HepG2 (cell line): Measurements from ENCODE around the gene CA5B. TPM values are rescaled to one million over a fixed set of nuclear protein-coding genes. Genes with fewer than 3 reads are reported as not detected.

Source experiments
- FOXP1 ChIP-seq, 2 experiments: fragments of 450-650 bp in 1 of 2; IDR thresholded peaks; 2 replicates each; pipeline ENCODE4 v1.6.1; 2017 to 2018; ENCODE audit warnings: antibody characterized with exemption in 1 of 2
- KMT2A ChIP-seq: sonication (generic); formaldehyde crosslinking; IDR thresholded peaks from 2 replicates; pipeline ENCODE4 v1.4.0; 2020; ENCODE audit warnings: missing genetic modification reagents
- MTF2 ChIP-seq: sonication (generic); formaldehyde crosslinking; IDR thresholded peaks from 2 replicates; pipeline ENCODE4 v1.5.0; 2020; ENCODE audit warnings: missing genetic modification reagents, borderline replicate concordance
- ZMYM4 ChIP-seq: sonication (generic); formaldehyde crosslinking; IDR thresholded peaks from 2 replicates; pipeline ENCODE4 v1.8.1; 2023; ENCODE audit warnings: mild to moderate bottlenecking, missing genetic modification reagents
- ZNF484 ChIP-seq: sonication (generic); formaldehyde crosslinking; IDR thresholded peaks from 2 replicates; pipeline ENCODE4 v1.5.1; 2020; ENCODE audit warnings: mild to moderate bottlenecking, low read depth, missing genetic modification reagents, borderline replicate concordance
- polyA plus RNA-seq, 8 experiments: library from polyadenylated mRNA; depleted of rRNA in 3 of 8; stranded (reverse) in 7 of 8; unstranded in 1 of 8; fragments of >200 nt; fragmentation: Illumina TruSeq in 4 of 8; extraction: Trizol in 4 of 8; gene quantifications; 2 replicates each; pipeline versions ENCODE4 v1.2.1 to v1.2.3, GENCODE V29; 2011 to 2016; ENCODE audit warnings: low read depth in 4 of 8, missing spikeins in 1 of 8, mixed read lengths in 1 of 8; ENCODE audit not compliant: insufficient read depth in 1 of 8
- total RNA-seq, 5 experiments: library from RNA; depleted of rRNA; stranded (reverse); fragments of >200 nt; fragmentation: Illumina TruSeq; extraction: Trizol; gene quantifications; 2 replicates each; pipeline ENCODE4 v1.2.3, GENCODE V29; 2016; ENCODE audit warnings: low read depth in 1 of 5
- TF ChIP-seq, protein P1 (sequence below): sonication (generic); formaldehyde crosslinking; IDR thresholded peaks from 2 replicates; pipeline ENCODE4 v1.4.0; 2020; ENCODE audit warnings: mild to moderate bottlenecking, missing genetic modification reagents
- TF ChIP-seq, protein P2 (sequence below): sonication (generic); formaldehyde crosslinking; IDR thresholded peaks from 2 replicates; pipeline ENCODE4 v1.8.1; 2023; ENCODE audit warnings: mild to moderate bottlenecking, missing genetic modification reagents
- TF ChIP-seq, protein P3 (sequence below): sonication (generic); formaldehyde crosslinking; IDR thresholded peaks from 2 replicates; pipeline ENCODE4 v1.4.0; 2020; ENCODE audit warnings: missing genetic modification reagents
- TF ChIP-seq, protein P4 (sequence below): sonication (generic); formaldehyde crosslinking; IDR thresholded peaks from 2 replicates; pipeline ENCODE4 v1.4.0; 2020; ENCODE audit warnings: missing genetic modification reagents

Gene CA5B
- total and polyA plus RNA-seq, 2 of the 13 experiments (the other 11 are each of a cell fraction or from before 2014, with no cell fraction given), result 1.7 to 2.2 TPM

DNA sequence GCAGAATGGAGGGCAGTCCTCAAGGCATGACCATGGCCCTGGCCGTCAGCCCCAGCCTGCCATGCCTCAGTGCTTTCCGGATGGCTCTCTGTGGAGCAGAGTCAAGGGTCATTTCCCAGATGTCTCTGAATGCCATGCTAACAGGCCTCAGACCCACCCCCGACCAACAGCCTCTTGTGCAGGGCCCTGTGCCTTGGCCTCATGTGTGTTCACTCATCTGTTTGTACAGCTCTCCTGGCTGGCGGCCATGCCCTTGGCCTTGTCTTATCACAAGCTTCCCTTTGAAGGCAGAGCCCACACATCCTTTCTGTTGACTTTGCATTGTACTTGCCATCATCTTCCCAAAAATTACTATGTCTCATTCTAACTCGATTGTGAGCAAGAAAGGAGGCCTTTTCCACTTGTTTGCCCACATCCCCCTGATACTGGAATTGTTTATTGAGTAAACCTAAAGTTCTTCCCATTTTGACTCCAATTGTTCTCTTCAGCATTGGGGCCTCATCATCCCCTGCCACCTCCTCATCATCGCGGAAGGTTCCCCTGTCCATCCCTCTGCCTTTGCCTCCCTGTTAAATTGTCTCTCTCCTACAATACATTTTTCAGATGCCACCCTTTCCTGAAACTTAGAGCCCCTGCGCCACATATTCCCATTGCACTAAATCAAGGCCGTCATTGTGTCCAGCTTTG, 6.3 kb downstream of the CA5B start (continued):
- TF ChIP-seq, protein P1, sequence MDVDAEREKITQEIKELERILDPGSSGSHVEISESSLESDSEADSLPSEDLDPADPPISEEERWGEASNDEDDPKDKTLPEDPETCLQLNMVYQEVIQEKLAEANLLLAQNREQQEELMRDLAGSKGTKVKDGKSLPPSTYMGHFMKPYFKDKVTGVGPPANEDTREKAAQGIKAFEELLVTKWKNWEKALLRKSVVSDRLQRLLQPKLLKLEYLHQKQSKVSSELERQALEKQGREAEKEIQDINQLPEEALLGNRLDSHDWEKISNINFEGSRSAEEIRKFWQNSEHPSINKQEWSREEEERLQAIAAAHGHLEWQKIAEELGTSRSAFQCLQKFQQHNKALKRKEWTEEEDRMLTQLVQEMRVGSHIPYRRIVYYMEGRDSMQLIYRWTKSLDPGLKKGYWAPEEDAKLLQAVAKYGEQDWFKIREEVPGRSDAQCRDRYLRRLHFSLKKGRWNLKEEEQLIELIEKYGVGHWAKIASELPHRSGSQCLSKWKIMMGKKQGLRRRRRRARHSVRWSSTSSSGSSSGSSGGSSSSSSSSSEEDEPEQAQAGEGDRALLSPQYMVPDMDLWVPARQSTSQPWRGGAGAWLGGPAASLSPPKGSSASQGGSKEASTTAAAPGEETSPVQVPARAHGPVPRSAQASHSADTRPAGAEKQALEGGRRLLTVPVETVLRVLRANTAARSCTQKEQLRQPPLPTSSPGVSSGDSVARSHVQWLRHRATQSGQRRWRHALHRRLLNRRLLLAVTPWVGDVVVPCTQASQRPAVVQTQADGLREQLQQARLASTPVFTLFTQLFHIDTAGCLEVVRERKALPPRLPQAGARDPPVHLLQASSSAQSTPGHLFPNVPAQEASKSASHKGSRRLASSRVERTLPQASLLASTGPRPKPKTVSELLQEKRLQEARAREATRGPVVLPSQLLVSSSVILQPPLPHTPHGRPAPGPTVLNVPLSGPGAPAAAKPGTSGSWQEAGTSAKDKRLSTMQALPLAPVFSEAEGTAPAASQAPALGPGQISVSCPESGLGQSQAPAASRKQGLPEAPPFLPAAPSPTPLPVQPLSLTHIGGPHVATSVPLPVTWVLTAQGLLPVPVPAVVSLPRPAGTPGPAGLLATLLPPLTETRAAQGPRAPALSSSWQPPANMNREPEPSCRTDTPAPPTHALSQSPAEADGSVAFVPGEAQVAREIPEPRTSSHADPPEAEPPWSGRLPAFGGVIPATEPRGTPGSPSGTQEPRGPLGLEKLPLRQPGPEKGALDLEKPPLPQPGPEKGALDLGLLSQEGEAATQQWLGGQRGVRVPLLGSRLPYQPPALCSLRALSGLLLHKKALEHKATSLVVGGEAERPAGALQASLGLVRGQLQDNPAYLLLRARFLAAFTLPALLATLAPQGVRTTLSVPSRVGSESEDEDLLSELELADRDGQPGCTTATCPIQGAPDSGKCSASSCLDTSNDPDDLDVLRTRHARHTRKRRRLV (CRISPR knock-in tag), result no peak
- TF ChIP-seq MTF2 (CRISPR knock-in tag), result no peak
- TF ChIP-seq, protein P2, sequence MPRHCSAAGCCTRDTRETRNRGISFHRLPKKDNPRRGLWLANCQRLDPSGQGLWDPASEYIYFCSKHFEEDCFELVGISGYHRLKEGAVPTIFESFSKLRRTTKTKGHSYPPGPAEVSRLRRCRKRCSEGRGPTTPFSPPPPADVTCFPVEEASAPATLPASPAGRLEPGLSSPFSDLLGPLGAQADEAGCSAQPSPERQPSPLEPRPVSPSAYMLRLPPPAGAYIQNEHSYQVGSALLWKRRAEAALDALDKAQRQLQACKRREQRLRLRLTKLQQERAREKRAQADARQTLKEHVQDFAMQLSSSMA (CRISPR knock-in tag), result no peak
- TF ChIP-seq KMT2A (CRISPR knock-in tag), result no peak
- TF ChIP-seq, protein P3, sequence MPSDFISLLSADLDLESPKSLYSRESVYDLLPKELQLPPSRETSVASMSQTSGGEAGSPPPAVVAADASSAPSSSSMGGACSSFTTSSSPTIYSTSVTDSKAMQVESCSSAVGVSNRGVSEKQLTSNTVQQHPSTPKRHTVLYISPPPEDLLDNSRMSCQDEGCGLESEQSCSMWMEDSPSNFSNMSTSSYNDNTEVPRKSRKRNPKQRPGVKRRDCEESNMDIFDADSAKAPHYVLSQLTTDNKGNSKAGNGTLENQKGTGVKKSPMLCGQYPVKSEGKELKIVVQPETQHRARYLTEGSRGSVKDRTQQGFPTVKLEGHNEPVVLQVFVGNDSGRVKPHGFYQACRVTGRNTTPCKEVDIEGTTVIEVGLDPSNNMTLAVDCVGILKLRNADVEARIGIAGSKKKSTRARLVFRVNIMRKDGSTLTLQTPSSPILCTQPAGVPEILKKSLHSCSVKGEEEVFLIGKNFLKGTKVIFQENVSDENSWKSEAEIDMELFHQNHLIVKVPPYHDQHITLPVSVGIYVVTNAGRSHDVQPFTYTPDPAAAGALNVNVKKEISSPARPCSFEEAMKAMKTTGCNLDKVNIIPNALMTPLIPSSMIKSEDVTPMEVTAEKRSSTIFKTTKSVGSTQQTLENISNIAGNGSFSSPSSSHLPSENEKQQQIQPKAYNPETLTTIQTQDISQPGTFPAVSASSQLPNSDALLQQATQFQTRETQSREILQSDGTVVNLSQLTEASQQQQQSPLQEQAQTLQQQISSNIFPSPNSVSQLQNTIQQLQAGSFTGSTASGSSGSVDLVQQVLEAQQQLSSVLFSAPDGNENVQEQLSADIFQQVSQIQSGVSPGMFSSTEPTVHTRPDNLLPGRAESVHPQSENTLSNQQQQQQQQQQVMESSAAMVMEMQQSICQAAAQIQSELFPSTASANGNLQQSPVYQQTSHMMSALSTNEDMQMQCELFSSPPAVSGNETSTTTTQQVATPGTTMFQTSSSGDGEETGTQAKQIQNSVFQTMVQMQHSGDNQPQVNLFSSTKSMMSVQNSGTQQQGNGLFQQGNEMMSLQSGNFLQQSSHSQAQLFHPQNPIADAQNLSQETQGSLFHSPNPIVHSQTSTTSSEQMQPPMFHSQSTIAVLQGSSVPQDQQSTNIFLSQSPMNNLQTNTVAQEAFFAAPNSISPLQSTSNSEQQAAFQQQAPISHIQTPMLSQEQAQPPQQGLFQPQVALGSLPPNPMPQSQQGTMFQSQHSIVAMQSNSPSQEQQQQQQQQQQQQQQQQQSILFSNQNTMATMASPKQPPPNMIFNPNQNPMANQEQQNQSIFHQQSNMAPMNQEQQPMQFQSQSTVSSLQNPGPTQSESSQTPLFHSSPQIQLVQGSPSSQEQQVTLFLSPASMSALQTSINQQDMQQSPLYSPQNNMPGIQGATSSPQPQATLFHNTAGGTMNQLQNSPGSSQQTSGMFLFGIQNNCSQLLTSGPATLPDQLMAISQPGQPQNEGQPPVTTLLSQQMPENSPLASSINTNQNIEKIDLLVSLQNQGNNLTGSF (CRISPR knock-in tag), result no peak
- peak; percentile 70 for TF ChIP-seq ZMYM4 (CRISPR knock-in tag)
- no peak for TF ChIP-seq ZNF484 (CRISPR knock-in tag)
- TF ChIP-seq FOXP1 (IDR thresholded peaks at IDR 0.05), result no peak
- peak; percentile 78 for TF ChIP-seq FOXP1 (CRISPR knock-in tag; IDR thresholded peaks at IDR 0.05)
- TF ChIP-seq, protein P4, sequence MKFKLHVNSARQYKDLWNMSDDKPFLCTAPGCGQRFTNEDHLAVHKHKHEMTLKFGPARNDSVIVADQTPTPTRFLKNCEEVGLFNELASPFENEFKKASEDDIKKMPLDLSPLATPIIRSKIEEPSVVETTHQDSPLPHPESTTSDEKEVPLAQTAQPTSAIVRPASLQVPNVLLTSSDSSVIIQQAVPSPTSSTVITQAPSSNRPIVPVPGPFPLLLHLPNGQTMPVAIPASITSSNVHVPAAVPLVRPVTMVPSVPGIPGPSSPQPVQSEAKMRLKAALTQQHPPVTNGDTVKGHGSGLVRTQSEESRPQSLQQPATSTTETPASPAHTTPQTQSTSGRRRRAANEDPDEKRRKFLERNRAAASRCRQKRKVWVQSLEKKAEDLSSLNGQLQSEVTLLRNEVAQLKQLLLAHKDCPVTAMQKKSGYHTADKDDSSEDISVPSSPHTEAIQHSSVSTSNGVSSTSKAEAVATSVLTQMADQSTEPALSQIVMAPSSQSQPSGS (CRISPR knock-in tag), result peak; percentile 17; the same call in 1 of the 2 replicates
